GM19395 (cell line): Measurements from ENCODE around the gene ENTPD2.

Source experiments
- ATAC-seq: cut with Tn5 transposase; IDR thresholded peaks from one replicate; pipeline ENCODE4 v1.9.1; 2021; ENCODE audit warnings: mild to moderate bottlenecking, moderate library complexity; ENCODE audit not compliant: unreplicated experiment

Gene ENTPD2

DNA sequence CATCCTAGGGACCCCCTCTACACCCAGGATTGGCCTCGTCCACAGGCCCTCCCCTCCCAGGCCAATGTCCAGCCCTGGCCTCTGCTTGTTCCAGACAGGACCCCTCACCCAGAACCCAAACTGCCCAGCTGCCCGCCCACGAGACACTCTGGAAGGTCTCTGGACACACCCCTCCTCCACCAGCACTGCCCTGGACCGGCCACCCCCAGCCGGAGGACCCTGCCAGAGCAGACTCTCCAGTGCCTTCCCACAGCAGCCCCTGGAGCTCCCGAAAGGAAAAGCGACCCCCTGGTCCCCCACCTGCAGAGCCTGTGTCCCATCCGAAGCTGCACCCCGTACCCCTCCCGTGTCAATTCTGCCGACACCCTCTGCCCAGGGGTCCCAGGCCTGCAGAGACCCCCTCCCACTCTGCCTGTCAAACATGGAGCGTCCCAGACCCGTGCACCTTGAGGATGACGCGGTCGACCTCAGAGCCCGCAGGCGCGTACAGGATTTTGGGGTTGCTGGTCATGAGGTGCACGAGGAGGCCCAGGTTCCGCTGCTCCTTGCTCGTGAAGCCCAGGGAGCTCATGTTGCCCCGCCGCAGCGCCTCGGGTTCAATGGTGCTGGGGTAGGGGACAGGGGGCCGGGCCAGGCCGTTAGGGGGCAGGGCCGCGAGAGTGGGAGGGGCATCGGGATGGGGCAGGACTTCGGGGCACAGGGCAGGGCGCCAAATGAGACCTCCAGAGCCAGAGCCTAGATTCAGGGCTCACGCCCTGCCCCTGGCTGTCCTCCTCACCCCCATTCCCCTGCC is 33.8 kb downstream of the ENTPD2 start:
- ATAC-seq = no peak

DNA sequence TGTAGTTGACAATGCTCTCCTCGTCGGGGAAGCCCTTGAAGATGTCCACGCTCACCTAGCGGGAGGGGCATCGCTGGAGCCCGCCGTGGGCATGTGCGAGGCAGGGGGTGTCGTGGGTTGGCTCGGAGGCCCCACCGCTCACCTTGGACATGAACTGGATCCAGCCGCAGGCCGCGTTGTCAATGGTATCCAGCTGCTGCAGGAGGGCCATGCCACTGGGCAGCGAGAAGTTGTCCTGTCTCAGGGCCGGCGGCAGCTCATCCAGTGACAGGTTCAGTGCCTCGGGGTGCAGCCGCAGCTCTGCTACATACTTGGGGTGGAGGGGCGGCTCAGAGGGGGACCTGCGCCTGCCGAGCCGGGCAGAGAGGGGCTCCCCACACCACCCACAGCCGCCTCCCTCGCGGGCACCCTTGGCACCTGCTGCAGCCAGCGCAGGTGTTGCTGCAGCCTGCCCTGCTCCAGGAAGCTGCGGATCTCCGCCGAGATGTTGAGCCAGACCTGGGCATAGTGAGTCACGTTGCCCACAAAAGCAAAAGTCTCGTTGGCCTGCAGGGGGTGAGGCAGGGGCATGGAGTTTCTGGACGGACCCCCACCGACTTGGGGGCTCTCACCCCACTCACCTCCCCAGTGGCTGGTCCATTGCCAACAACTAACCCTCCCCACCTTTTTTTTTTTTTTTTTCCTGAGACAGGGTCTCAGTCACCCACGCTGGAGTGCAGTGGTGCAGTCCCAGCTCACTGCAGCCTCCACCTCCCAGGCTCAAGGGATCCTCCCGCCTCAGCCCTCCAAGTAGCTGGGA is 34.9 kb downstream of the ENTPD2 start:
- ATAC-seq = no peak

DNA sequence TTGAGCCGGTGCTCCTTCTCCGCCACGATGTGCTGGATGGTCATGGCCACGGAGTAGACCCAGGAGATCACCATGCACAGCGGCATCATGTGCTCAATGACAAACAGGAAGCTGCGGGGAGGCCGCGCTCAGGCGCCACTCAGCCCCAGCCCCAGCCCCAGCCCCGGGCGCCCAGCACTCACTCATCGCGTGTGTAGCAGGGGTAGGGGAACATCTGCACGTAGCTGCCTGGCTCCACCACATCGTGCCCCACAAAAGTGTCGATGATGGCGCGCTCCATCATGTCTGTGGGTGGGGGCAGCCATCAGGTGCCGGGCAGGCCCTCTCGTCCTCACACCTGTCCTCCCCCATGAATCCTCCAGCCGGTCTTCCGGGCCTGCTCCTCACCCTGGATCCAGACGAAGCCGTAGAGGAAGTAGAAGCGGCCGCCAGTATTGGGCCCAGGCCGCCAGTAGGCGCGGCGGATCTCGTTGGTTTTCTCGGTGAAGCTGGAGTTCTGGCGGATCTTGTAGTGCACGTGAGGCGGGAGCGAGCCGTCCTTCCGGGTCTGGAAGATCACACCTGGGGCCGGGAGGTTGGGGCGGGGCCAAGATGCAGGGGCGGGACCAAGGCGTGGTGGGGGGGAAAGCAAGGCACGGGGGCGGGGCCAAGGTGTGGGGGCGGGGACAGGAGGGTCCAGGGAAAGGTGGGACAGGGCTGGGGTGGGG is 35.9 kb downstream of the ENTPD2 start:
- no peak for ATAC-seq

DNA sequence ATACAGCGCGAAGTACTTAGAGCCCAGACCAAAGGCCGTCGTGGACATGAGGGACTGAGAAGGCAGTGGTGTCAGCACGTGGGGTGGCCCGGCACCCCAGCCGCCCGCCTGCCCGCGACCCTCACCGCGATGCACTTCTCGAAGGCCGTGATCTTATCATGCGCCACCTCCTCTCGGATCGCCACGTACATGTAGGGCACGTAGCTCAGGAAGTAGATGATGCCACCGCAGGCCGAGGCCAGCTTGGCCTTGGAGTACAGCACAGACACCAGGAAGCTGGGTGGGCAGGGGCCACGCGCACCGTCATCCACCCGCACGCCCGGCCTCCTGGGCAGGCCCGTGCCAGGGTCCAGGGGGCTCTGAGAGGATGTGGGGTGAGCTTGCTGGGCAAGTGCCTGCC is 36.8 kb downstream of the ENTPD2 start:
- ATAC-seq = no peak

DNA sequence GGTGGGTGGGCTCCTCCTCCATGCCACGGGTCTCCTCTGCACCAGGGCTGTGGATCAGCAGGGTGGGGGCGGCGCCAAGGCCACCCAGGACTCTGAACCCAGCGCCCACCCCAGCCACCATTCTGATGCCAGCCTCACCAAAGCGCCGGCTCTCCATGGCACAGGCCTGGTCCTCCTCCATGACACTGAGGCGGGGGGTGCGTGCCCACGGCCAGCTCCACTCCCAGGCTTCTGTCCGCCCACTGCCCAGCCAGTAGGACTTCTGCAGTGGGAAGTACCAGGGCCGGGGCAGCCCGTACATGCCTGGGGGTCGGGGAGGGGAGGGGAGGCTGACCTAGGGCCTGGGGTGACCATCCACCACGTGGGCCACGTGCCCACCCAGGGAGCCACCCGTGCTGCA is 37.4 kb downstream of the ENTPD2 start:
- ATAC-seq = no peak

DNA sequence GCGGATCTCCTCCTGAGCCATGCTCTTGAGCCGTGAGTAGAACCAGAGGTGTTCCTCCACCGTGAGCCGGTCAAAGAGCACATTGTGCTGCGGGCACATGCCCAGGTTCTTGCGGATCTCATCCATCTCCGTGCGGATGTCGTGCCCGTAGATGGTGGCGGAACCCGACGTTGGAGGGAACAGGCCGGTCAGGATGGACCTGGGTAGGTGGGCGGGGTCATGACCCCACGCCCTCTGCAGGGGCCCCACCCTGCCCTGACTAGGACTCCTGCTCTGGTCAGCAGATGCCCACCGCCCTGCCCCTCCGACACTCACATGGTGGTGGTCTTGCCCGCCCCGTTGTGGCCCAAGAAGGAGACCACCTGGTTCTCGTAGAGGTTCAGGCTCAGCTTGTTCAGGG is 37.9 kb downstream of the ENTPD2 start:
- no peak for ATAC-seq

DNA sequence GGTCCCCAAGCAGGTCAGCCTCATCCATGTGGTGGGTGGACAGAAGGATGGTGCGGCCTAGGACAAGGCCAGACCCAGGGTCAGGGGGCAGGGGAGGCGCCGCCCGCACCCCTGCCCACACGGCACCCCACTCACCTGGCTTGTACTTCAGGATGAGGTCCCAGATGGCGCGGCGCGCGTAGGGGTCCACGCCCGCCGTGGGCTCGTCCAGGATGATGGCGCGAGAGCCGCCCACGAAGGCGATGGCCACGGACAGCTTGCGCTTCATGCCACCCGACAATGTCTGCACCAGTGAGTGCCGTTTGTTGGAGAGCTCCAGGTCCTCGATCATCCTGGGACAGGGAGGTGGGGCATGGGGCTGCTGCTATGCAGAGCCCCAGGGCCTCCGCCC is 38.3 kb downstream of the ENTPD2 start:
- no peak for ATAC-seq

DNA sequence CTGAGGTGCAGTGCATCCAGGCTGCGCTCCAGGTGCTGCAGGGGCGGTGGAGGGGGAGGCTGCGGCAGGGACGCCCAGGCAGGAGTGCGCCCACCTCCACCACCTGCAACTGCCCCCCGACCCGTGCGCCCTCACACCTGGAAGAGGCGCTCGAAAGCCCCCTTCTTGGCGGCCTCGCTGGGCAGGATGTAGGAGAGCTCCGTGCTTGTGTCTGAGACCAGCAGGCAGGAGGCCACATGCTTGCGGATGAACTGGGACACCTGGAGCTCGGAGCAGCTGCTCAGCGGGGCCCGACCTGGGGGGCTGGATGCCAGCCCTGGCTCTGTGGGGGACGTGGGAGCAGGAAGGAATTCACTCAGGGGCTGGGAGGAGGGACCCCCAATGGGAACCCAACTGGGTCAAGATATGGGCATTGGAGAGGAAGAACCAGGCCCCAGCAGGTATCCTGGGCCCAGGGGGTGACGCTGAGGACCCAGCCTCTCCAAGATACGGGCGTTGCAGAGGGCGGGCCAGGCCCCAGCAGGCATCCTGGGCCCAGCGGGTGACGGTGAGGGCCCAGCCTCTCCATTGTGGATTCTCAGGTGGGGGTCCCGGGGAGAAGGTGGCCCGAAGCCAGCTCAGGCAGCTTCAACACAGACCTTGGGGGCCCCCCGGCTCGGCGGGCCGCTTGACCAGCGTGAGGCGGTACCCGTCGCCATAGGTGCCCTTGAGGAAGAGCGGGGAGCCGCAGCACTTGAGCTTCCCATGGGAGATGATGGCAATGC is 38.9 kb downstream of the ENTPD2 start:
- no peak for ATAC-seq

DNA sequence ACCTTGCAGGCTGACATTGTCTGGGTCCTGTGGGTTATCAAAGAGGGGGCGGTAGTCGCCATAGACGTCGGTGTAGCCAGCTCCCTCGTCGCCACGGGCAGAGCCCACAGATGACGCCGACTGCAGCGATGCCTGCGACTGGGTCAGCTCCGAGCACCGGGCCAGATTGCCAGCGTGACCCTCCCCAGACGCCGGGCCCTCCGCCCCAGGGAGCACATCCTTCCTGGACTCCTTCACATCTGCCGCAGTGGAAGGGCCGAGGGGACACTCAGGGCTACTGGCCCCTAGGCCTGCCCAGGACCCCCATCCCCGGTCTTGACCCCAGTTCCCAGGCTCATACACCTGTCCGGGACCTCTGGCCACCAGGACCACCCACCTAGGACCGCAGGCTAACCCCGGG is 39.7 kb downstream of the ENTPD2 start:
- ATAC-seq = no peak

DNA sequence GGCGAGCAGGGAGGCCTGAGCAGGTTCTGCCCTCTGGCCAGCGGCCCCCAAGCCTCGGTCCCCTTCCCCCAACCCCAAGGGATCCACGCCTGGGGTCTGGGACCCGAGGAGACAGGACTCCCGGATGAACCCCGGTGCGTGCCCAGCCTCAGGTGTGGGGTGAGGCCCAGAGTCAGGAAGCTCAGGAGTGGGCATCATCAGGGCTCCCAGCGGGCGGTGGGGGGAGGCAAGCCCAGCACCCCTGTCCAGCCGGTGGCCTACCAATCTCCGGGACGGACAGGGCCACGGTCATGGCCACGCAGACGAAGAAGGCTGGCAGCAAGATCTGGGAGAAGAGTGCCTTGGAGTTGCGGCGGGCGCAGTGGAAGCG is 40.3 kb downstream of the ENTPD2 start:
- no peak for ATAC-seq

DNA sequence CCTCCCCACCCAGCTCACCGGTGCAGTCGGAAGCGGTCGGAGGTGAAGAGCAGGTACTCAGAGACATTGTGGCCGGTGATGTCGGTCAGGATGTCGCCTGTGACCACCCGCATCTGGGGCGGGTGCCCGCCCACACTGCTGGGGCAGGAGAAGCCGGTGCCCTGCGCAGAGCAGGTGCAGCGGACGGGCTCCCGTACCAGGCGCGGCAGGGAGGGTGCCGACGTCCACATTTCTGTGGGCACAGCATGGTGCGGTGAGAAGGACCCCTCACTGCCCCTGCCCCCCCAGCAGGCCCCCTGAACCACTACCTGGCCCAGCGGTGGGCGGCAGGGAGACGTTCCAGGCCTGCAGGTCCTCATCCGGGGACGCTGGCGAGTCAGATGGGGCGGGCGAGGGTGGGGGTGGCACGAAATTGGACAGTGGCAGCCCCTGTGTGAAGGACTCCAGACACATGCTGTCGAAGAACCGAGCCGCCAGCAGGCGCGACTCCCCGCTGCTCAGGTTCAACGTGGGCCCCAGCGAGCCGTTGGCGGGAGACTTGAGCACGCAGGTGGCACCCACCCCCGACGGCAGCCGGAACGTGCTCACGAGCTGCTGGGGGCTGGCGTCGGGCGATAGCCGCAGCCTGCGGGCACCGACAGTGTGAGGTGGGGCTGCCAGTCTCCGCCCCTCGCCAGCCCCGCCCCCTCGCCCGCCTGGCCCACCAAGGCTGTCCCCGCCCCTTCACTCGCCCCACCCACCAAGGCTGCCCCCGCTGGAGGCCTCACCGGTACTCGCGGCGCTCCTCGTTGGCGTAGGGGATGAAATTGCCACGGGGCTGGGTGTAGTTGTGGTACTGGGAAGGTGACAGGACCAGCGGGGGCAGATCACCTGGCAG is 40.9 kb downstream of the ENTPD2 start:
- ATAC-seq = no peak

DNA sequence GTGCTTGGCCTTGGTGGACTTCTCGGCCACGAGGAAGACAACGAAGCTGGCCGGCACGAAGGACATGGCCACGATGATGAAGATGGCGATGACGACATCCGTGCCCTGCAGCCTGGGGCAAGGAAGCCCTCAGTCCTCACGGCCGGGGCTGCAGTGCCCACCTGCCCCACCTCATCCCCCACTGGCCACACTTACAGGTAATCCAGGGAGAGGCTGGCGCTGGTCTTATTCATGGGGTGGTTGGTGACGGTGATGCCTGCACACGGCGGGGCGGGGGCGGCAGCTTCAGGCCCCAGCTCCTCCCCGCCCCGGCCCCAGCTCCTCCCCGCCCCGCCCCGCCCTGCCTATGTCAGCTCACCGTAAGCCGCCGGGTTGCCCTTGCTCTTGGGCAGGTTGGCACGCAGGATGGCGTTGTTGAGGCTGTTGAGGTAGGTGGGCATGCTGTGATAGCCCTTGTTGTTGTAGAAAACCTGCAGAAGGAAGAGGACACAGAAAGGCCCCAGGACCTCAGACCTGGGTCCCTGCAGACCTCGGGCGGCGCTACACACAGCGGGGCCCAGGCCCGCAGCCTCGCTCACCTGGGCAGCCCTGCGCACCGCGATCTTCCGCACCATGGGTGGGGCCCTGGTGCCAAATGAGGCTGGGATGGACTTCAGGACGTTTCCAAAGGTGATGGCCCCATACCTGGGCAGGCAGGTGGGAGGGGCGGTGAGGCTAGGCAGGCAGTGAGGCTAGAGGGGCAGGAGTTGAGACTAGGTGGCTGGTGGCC is 41.8 kb downstream of the ENTPD2 start:
- no peak for ATAC-seq

DNA sequence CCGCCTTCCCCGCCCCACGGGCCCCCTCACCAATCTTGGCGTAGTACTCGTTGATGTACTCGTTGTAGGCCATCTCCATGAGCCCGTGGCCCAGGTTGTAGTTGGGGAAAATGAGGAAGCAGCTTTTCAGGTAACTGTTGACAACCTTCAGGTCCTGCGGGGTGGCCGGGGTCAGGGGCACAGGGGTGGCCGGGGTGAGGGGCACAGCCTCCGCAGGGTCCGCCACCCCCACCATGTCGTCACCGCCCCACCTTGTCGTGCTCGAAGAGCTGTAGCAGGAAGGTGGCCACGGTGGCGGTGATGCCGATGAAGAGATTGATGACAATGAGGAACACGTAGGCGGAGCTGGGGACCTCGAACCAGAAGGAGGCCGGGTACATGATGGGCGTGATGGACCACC is 42.7 kb downstream of the ENTPD2 start:
- no peak for ATAC-seq

DNA sequence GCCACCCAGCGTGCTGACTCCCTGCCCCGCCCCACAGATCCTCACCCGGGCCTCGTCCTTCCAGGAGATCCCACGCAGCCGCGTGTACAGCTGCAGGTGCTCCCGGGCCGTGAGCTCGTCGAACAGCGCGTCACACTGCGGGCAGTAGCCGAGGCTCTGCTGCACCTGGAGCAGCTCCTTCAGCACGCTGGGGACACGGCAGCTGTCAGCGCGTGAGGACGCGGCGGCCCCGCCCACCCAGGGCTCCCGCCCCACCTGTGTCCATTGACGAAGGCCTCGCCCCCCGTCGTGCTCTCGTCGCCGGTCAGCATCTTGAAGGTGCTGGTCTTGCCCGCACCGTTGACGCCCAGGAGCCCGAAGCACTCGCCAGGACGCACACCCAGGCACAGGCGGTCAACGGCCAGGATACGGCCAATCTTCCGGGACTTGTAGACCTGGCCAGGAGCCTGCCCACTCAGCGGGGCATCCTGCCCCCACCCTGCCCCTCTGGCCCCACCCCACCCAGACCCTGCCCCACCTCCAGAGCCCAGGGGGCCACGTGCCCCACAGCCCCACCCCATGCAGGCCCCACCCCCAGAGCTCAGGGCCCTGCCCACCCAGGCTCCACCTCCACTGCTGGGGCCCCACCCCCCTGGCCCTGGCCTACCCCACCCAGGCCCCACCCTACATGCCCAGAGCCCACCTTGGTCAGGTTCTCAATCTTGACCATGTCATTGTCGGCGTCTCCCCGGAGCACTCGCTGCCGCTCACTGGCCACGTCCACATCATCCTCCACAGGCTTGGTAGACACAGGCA is 43.7 kb downstream of the ENTPD2 start:
- no peak for ATAC-seq

DNA sequence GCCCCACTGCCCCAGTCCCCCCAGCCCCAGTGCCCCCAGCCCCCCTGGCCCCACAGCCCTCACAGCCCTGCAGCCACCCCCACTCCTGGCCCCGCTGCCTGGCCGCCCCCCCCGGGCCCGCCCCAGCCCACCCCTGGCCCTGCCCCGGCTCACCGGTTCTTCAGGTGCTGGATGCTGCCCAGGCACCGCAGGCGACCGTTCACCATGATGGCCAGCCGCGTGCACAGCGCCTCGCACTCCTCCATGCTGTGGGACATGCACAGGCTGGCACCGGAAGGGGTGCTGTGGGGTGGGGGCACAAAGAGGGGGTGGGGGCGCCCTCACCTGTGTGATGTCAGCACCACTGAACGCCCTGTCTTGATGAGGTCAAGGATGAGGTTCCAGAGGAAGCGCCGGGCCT is 44.6 kb downstream of the ENTPD2 start:
- ATAC-seq = no peak

DNA sequence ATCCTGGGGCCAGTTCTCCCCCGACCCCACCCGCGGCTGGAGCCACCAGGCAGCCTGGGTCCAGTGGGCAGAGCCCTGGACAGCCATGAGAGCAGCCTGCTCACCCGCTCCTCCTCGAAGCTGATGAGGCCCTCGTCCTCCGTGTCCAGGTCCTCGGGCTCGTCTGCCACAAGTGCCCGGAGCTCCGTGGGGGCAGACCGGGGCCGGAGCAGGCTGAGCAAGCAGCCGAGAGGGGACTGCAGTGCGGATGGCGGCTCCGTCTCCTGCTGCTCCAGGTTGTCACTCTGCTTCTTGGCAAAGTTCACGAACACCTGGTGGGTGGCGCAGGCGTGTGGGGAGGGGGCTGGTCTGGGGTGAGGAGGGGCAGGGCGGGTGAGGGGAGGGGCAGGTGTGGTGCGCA is 45.5 kb downstream of the ENTPD2 start:
- no peak for ATAC-seq

DNA sequence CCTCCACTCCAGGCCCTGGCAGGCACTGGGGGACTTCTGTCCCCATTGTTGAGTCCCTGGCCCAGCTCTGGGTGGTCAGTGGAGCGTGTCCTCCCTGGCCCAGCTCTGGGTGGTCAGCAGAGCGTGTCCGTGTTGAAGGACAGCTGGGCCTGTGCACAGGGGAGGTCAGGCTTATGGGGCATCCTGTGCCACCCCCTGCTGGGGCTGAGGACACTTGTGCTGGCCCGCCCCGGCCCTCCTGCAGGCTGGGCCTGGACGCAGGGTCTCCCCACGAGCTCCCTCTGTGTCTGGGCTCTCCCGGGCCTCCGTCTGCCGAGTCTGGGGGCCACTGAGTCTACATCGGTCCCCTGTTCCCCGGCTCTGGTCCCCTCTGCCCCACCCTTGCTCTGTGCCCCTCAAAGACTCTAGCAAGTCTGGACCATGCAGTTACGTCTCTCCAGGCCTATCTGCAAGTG is 46.0 kb downstream of the ENTPD2 start:
- no peak for ATAC-seq

DNA sequence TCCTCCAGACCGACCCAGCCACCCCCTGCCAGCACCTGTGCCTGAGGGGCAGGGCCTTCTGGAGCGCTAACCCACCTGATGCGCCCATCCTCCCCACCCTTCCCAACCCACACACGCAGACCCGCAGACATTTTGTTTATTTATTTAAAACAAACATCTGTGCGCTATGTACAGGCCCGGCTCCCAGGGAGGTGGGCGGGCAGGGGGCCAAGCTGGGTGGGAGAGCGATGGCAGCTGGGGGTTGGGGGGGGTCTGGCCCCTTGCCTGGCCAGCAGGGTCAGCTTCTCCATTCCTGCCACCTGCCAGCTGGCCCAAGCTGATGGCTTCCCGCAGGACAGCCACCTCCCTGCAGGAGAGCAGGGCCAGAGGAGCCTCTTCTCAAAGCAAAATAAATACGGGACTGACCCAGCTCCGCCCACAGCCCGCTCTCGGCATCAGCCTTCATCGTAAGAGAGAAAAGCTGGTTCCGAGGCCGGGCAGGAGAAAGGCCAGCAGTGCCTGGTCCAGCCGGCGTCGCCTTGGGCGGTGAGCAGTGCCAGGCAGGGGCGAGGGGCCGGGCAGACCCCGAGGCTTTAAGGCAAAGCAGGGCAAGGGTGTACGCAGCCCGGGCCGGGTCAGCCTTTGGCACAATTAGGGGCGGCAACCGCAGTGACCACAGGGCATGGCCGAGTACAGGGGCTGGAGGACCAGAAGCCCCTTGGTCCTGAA is 46.6 kb downstream of the ENTPD2 start:
- ATAC-seq = no peak
